Measurements from ENCODE around the gene ETS2. TPM values are rescaled to one million over a fixed set of nuclear protein-coding genes. Genes with fewer than 3 reads are reported as not detected.

Gene ETS2
- polyA plus RNA-seq, 3 donors, result 12.0 to 78.3 (median 39.7) TPM

- 84 to 94% (median 90%) methylated on average over 8 of the region's 8 CpGs for WGBS, 3 donors
- no peak overlapping the region for H3K27ac ChIP-seq (ENCODE audit: low read depth, low read length)
Observed at GRCh38 chr21:38863843-38864363, 58.2 kb downstream of the ETS2 start.

GRCh38 chr21:38864964-38865363 lies 59.2 kb downstream of the ETS2 start:
- WGBS, 3 donors, result 46 to 78% (median 75%) methylated on average over 3 of the region's 3 CpGs
- H3K27ac ChIP-seq (ENCODE audit: low read depth, low read length), result no peak overlapping the region

GRCh38 chr21:38869196-38869595 lies 63.5 kb downstream of the ETS2 start:
- no peak overlapping the region for H3K27ac ChIP-seq (ENCODE audit: low read depth, low read length)
- whole genome bisulfite sequencing, 3 donors, result 59 to 91% (median 60%) methylated on average over 3 of the region's 3 CpGs

- no peak overlapping the region for H3K27ac ChIP-seq (ENCODE audit: low read depth, low read length)
- 71 to 96% (median 78%) methylated on average over 3 of the region's 3 CpGs for WGBS, 3 donors
Observed at GRCh38 chr21:38869946-38870345, 64.2 kb downstream of the ETS2 start.
